ENCODE results near the gene CYB561D2.

The CYB561D2 gene

DNA sequence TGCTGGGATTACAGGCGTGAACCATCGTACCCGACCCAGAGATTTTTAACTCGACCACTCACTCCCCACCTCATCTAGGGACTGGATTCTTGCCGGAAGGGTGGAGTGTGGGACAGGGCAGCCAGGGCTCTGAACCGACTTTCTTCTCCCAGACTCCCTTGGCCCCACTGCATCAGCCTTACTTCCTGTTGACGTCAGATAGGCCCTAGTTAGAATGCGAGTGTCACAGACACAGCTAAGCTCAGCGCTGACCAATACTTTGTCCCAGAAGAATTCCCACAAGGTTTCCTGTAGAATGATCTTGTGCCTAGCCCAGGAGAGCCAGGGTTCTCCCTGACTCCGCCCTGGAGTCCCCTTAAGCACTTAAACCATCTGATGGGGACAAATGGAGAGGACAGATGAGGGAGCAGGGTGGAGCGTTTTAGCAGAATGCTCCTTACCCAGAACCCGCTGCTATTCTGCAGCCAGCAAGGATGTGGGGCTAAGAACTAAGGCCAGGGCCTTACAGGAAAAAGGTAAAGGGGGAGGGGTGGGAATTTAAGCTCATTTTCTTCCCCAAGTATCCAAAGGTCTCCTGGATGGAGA, 16.8 kb upstream of the CYB561D2 start:
- no peak for DNase-seq (ENCODE audit: low spot score)
- TF ChIP-seq, protein P1, sequence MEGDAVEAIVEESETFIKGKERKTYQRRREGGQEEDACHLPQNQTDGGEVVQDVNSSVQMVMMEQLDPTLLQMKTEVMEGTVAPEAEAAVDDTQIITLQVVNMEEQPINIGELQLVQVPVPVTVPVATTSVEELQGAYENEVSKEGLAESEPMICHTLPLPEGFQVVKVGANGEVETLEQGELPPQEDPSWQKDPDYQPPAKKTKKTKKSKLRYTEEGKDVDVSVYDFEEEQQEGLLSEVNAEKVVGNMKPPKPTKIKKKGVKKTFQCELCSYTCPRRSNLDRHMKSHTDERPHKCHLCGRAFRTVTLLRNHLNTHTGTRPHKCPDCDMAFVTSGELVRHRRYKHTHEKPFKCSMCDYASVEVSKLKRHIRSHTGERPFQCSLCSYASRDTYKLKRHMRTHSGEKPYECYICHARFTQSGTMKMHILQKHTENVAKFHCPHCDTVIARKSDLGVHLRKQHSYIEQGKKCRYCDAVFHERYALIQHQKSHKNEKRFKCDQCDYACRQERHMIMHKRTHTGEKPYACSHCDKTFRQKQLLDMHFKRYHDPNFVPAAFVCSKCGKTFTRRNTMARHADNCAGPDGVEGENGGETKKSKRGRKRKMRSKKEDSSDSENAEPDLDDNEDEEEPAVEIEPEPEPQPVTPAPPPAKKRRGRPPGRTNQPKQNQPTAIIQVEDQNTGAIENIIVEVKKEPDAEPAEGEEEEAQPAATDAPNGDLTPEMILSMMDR (IDR thresholded peaks at IDR 0.05; ENCODE audit: extremely low read depth, missing control alignments) = no peak

DNA sequence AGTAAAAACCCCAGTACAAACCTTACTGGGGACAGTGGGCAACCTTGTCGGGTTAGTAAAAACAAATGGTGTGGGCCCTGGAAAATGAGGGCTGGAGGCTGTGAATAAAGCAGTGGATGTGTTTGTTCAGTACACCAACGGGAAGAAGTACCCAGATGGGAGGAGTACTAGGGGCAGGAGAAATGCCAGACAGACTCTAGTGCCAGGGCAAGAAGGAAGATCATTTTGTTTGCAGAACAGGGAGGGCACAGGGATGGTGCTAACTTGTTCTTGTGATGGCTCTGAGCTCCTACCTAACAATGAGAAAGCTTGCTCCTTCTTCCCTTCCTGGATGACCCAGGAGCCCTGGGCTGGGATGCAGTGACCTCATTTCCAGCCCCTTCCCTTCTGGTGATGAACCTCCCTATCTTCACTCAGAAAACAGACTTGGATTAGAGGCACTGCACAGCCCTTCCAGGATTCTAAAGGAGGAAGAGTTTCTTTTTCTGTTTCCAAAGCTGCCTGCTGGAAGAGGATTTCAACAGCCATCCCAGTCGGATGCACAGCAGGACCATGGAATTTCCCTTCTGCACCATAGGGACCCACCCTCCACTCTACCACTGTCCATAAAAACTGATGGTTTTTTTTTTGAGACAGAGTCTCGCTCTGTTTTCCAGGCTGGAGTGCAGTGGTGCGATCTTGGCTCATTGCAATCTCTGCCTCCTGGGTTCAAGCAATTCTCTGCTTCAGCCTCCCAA, 16.2 kb upstream of the CYB561D2 start:
- no peak for DNase-seq (ENCODE audit: low spot score)
- TF ChIP-seq, protein P1 (IDR thresholded peaks at IDR 0.05; ENCODE audit: extremely low read depth, missing control alignments) = no peak

DNA sequence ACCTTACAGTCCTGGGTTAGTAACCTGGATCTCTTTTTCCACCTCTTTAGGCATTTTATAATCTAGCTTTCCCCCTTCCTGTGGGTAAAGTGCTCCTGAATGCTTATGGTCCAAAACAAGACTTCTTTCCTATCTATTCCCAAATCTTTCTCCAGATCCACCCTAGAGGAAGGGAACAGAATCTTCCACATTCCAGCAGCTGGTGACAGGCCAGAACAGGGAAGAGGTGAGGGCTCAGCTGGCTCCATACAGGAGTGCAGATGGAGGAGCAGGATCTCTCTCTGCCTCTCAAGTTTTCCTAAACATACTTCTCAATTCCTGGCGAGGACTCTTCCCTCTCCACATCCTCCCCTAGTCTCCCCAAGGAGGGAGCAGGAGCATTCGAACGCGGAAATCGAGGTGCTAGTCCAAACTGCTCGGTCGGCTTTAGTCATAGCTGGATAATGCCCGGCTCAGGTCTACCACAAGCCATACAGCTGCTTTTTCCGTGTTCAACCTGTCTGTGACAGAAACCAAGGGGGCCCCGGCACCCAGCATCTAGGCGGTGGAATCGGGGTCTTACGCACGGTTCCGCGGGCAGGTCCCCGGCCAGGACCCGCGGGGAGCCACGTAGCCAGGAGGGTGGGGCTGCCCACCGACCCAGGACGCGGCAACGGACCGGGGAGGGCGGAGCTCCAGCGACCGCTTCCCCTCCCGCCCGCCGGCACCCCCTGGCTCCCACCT, 14.0 kb upstream of the CYB561D2 start:
- TF ChIP-seq, protein P1 (IDR thresholded peaks at IDR 0.05; ENCODE audit: extremely low read depth, missing control alignments) = no peak
- no peak for DNase-seq (ENCODE audit: low spot score)

DNA sequence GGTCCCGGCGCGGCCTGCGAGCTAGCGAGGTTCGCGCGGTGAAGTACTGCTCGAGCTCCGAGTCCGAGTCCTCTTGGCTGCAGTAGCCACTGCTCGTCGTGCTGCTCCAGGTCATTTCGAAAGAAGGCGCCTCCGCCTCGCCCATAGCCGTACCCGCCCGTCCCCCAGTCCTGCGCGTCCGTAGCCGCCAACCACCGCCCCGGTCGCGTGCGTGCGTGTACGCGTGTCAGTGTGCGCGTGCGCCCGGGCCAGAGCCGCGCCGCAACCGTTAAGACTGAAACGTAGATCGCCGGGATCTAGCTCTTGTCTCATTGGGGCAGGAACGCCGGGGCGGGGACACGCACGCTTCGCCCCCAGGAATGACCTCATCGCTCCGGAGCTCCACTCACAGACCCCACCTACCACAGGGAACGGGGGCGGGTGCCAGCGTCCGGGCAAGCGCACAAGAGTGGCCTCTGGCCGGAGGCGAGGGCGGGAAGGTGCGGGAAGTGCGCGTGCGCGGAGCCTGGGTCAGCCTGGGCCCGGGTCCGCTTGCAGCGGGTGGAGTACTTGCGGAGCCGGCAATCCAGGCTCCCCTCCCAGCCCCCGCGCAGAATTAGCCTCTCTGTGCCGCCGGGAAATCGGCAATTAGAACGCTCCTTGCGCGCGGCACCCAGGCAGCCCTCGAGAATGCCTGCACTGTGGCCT, 13.3 kb upstream of the CYB561D2 start:
- TF ChIP-seq, protein P1 (IDR thresholded peaks at IDR 0.05; ENCODE audit: extremely low read depth, missing control alignments) = no peak
- peak; percentile 99 for DNase-seq (ENCODE audit: low spot score)

DNA sequence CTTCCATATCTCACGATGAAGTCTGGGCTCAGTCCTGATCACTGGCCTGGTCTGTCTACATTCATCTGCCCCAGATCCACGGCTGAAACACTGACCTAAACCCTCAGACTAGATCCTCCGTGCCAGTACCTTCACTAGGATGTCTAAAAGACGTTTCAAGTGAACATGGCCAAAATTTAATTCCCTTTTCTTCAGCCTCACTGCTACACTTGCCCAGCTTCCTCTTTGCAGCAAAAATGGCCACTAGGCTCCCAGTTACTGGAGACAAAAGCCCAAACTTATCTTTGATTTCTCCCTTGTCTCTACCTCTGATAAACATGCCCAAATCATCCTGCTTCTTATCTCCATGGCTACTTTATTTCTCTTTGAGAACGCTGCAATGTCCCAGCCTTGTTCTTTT, 11.7 kb upstream of the CYB561D2 start:
- DNase-seq (ENCODE audit: low spot score) = no peak
- TF ChIP-seq, protein P1 (IDR thresholded peaks at IDR 0.05; ENCODE audit: extremely low read depth, missing control alignments) = no peak

DNA sequence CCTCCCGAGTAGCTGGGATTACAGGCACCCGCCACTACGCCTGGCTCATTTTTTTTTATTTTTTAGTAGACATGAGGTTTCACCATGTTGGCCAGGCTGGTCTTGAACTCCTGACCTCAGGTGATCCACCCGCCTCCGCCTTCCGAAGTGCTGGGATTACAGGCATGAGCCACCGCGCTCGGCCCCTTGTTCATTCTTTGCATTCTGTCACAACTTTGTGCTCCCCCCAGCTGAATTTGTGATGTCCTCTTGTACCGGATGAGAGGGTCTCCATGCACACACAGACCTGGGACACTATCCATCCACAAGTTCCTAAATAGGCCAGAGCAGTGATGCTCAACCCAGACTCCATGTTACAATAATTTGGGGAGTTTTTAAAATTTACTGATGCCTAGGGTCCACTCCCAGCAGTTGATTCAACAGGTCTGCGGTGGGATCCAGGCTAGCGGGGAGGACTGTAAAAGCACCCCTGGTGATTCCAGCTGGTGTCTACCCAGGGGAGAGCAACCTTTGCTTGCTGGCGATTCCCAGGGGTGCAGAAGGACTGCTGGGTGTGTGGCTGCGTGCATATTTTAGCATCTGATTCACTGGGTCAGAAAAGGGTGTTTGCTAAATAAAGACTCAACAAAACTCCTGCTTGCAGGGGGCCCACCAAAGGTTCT, 11.0 kb upstream of the CYB561D2 start:
- TF ChIP-seq, protein P1 (IDR thresholded peaks at IDR 0.05; ENCODE audit: extremely low read depth, missing control alignments) = no peak
- no peak for DNase-seq (ENCODE audit: low spot score)
